GM18511 (cell line): ENCODE measurements around the gene BNC1.

Experiments used
- ATAC-seq: cut with Tn5 transposase; IDR thresholded peaks from one replicate; pipeline ENCODE4 v1.9.1; 2021; ENCODE audit warnings: mild to moderate bottlenecking, moderate library complexity; ENCODE audit not compliant: unreplicated experiment

The BNC1 gene, protein sequence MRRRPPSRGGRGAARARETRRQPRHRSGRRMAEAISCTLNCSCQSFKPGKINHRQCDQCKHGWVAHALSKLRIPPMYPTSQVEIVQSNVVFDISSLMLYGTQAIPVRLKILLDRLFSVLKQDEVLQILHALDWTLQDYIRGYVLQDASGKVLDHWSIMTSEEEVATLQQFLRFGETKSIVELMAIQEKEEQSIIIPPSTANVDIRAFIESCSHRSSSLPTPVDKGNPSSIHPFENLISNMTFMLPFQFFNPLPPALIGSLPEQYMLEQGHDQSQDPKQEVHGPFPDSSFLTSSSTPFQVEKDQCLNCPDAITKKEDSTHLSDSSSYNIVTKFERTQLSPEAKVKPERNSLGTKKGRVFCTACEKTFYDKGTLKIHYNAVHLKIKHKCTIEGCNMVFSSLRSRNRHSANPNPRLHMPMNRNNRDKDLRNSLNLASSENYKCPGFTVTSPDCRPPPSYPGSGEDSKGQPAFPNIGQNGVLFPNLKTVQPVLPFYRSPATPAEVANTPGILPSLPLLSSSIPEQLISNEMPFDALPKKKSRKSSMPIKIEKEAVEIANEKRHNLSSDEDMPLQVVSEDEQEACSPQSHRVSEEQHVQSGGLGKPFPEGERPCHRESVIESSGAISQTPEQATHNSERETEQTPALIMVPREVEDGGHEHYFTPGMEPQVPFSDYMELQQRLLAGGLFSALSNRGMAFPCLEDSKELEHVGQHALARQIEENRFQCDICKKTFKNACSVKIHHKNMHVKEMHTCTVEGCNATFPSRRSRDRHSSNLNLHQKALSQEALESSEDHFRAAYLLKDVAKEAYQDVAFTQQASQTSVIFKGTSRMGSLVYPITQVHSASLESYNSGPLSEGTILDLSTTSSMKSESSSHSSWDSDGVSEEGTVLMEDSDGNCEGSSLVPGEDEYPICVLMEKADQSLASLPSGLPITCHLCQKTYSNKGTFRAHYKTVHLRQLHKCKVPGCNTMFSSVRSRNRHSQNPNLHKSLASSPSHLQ

DNA sequence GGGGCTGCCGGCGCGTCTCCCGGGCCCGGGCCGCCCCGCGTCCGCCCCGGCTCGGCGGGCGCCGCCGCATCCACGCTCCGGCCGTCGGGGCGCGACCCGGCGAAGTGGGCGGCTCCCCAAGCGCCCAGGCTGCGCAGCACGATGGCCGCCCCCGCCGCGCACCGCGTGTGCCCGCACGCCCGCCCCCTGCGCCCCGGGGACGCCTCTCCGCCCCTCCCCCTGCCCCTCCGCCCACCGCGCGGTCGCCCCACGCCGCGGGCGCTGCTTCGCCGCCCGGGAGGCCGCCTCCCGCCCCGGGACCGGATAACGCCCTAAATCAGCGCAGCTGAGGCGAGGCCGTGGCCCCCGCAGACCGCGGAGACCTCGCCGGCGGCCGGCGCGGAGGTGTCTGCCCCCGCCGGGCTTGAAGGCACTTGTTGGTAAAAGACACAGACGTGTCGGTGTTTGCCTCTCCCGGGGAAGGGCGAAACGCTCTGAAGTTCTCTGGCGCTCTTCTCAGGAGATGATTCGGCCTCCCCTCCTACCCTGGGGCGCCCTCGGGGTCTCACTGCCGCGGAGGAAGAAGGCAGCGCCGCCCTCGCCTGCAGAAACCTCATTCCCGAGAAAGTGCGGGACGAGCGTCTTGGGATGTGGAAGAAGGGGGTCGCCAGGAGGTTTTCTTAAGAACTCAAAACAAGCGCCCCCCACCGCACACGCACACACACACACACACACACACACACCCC, at the start of gene BNC1:
Gene BNC1, minus strand, starts transcription at position 106 of the 725 bp plus-strand sequence. Its CDS starts 36 bp downstream, at position 70.
- ATAC-seq: no peak

DNA sequence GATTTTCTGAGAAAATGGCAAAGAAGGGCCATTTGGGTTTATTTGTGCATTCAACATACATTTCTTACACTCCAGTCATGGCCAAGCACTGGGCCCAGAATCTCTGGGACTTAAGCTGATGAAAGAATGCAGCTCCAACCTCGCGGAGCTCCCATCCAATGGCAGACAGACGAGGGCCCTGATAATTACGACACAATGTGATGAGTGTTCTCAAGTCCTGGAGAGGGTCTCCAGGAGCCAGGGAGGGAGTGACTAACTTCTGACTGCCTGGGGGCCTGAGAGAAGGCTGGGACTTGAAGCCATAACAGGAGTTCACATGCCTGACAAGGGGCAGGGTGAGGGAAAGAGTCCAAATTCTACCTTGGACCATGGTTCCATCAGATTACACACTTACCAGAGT, 42.6 kb upstream of the BNC1 start:
- ATAC-seq: no peak

DNA sequence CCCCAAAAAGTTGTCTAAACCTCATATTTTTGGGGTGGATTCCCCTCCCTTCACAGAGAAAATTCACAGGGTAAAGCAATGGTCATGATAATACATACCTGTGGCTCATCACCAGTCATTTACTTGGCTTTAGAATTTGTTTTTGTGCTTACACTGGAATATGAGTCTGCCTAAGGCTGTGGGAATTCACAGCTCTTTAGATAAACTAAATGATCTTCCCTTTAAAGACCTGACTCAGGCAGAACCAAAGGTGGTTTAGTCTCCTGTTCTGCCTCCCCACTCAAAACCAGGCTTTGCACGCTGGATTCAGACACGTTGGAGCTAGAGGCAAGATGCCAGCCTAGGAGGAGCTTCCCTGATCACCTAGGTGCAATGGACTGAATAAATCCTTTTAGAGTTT, 40.3 kb upstream of the BNC1 start:
- no peak for ATAC-seq

DNA sequence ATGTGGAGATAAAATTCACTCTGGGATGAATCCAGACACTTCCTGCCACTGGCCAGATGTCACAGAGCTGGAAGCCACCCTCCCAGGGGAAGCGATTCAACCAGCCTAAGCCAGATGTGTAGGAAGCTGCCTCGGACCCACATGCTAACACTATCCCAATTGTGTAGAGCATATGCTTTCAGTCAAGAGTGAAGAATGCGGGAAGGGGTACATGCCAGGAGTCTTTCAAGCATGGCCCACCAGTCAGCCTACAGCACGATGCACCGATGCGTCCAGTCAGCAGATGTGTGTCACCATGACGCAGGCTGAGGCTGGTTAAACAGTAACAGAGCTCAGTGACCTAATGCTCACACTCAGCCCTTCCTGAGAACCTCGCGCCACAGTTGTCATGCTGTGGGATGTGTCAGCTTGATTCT, 38.8 kb upstream of the BNC1 start:
- no peak for ATAC-seq

DNA sequence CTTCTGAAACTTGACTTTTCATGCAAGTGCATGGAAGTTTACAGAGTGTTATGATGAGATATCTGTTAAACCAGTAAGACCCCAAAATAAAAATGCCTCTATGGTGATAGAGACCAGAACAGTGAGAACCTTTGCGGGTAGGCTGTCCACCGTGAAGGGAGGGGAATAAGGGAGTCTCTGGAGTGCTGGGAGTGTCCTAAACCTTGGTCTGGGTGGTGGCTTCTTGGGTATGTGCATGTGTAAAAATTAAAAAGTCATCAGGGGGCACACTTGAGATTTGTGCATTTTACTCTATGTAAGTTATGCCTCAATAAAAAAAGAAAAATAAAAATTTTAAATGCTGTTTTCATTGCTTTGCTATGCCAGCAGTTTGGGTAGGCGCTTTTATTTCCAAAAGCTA, 38.2 kb upstream of the BNC1 start:
- ATAC-seq: no peak

DNA sequence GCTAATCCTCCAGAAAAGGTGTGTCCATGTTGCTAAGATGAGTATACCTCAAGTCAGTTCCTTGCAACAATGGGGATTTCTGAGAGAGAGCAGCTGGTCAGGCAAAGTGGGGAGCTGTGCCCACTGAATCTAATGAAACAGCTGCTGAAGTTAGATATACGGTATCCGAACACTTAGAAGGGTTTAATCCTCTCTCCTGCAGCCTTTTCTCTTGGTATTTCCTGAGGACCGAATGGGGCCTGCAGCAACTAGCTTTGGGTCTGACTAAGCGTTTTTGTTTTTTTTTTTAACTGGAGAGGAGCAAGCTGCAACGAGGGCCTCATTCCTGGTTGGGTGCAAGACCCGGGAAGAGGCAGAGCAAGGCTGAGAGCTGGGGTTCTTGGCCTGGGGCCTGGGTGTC, 37.6 kb upstream of the BNC1 start:
- ATAC-seq: no peak

DNA sequence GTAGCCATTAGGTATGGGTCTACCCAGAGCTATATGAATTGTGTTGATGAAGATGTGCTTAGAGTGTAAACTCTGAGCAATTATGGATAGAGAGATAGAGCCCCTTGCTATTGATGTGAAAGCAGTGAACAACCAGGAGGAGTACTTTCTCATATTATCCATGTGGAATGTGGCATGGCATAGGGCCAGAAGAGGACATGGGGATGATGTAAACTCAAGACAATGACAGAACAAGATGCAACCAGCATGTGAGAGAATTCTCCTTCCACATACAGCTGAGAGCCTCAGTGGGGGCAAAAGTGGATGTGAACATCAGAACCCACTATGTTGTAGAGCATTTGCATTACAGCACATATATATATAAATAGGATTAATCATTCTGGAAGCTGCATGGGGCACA, 36.4 kb upstream of the BNC1 start:
- no peak for ATAC-seq

DNA sequence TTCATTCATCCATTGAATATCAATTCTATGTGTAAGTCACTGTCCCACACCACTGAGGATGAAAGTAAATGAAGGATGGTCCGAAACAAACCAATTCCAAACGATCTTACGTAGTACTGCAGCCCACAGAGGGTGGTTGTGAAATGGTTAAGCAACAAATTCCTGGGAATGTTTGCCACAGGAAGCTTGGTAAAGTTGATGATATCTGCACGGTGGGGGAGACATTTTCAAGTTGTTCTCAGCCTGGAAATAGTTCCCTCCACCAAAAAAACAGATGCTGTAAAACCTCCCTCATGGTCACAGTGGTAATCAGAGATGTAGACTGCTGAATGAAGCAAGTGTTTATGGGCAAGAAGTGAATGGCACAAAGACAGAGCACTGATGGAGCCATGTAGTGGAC, 35.9 kb upstream of the BNC1 start:
- no peak for ATAC-seq

DNA sequence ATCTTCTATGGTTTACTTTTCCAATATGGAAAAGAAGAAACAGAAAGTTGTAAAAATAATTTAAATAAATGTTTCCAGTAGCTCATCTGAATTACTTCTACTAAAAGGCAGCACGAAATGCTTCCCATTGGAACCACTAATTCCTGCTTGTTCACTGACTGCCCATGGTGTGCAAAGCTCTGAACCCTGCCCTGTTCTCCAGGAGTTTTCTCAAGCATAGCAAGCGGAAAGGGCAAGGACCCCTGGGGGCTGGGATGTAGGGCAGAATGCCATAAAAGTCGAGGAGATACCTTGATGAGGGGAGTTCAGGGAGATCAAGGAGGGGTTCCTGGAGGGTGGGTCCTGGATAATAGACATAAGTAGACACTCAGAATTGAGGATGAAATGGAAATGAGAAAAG, 35.3 kb upstream of the BNC1 start:
- no peak for ATAC-seq

DNA sequence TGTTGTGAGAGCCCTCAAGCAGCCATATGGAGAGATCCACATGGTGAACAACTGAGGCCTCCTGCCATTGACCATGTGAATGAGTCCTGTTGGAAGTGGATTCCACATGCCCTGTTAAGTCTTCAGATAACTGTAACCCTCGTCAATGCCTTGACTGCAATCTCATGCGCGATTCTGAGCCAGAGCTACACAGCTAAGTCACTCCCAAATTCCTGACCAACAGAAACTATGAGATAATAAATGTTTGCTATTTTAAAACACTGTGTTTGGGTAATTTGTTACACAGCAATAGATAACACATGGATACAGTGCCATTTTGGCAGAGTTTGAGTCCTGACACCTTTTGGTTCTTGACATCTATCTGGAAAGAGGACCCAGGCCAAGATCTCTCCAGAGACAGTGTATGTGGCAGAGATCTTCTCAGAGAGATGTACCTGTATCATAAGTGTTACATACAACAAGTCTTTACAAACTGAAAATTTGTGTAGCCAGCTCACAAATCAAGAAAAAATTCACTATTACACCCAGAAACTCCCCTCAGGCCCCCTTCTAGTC, 34.5 kb upstream of the BNC1 start:
- no peak for ATAC-seq

DNA sequence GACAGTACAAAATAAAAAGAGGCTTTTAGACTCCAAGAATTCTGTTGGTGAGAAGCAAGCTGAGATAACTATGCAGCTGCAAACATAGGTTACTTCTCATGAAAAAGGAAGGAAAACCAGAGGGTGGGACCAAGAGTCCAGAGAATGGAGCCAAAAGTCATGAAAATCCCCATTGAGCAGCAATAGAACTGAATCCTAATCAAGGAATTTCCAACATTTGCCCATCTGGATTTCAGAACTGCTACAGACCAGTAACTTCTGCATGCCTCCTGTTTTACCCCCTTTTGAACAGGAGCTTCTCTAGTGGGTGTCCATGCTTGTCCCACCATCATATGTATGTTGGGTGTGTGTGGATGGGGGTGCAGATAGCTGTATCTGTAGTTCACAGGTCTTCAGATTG, 33.6 kb upstream of the BNC1 start:
- no peak for ATAC-seq

DNA sequence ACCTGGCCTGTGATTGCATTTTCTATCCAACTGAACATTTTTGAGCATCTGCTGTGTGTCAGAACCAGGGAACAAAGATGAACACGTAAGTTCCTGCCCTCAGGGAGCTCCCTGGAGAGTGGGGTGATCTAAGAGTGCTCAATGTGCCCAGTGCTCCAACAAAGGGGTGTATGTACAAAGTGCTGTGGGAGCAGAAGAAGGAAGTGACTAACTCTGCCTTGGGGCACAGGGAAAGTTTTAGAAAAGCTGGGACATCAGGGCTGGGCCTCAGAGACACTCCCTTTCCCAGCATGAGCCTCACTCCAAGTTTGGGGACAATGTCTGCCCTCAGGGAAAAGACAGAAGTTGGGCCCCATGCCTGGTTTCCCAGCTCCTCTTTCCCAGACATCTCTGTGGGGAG, 27.6 kb upstream of the BNC1 start:
- no peak for ATAC-seq

DNA sequence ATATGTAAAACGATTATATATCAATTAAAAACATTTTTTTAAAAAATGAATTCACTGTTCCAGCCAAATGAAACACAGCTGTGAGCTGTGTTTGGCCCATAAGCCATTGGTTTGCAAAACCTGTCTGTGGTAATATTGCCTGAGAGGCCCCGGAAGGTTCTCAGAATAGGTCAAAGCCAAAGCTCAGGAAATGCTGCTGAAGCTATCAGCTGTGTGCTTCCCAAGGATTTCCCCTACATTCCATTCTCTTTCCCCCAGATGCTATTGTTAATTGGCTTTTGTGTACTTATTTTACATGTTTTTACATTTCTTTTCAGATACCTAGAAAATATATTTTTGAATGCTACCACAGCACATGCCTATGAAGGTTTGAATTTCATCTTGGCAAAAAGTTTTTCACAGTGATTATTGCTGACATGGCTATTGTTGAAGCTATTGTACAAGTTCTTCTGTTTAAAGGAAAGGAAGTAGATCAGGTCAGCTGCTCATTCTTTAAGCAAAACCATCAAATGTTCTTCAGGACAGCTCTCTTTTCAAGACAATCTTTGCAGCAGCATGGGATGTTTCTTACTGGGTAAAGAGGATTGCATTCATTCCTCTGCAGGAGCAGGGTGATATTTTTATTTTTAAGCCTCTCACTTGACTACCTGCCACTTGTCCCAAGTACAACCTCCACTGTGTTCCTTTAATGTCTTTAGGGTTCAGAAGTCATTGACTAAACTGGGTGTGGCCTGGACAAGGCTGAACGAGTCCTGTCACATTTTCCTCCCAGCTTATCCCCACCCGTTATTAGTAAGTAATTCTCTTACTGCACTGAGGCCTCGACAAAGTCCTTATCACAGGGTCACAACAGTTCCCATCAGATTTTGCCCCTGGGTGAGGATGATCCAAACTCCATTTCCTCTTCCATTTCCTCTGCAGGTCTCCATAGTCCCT, 26.3 kb upstream of the BNC1 start:
- no peak for ATAC-seq

DNA sequence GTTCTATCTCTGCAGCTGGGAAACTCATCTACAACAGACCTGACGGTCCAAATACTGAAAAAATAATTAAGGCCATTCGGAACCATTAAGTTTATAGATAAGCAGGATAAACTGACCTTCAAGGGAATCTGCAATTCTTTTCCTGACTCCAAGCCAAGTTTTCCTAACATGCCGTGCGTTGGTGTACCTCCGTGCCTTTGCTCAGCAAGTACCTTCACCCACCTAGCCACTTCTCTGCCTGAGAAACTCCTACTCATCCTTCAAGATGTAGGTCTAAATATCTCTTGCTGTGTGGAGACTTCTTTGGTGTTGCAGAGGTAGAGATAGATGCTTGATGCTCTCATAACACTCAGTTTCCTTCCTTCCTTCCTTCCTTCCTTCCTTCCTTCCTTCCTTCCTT, 24.2 kb upstream of the BNC1 start:
- no peak for ATAC-seq

DNA sequence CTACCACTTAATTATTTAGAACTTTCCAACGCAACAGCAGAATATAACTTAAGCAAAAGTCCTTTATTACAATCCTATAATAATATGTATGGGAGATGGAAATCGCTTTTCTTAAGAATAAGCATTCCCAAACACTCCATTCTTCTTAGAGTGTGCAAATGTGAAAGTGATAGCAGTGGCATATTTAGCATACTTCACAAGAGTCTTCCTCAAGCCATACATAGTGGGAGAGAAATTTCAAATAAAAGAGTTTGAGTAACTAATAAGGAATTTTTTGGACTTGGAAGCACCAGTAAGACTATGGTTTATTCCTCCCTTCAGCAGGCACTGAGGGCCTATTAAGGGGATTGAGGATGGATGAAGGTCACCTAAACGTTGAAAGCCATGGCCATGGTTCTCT, 22.1 kb upstream of the BNC1 start:
- no peak for ATAC-seq

DNA sequence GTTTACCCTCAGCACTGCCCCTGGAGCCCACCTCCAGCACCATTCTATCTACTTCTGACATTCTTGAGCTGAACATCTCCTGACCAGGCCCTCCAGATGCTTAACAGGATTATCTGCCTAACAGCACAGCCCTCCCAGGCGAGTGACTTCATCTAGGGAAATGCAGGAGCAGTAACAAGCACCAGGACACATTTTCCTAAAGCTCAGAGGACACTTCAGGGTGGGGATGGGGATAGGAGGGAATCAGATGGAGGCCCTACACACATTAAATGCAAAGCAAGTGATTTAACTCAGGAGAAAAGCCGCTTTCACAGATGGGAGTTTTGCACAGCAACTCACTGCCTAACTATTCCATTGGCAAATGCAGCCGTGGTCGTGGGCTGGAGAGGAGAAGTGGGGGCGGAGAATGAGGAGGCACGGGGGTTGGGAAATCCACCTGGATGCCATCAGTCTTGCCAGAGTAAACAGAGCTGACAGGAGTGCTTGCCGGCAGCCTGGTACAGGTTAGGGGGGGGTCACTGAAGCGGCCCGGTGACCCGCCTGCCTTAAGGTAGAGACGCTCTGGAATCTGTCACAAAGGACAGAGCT, 21.3 kb upstream of the BNC1 start:
- no peak for ATAC-seq

DNA sequence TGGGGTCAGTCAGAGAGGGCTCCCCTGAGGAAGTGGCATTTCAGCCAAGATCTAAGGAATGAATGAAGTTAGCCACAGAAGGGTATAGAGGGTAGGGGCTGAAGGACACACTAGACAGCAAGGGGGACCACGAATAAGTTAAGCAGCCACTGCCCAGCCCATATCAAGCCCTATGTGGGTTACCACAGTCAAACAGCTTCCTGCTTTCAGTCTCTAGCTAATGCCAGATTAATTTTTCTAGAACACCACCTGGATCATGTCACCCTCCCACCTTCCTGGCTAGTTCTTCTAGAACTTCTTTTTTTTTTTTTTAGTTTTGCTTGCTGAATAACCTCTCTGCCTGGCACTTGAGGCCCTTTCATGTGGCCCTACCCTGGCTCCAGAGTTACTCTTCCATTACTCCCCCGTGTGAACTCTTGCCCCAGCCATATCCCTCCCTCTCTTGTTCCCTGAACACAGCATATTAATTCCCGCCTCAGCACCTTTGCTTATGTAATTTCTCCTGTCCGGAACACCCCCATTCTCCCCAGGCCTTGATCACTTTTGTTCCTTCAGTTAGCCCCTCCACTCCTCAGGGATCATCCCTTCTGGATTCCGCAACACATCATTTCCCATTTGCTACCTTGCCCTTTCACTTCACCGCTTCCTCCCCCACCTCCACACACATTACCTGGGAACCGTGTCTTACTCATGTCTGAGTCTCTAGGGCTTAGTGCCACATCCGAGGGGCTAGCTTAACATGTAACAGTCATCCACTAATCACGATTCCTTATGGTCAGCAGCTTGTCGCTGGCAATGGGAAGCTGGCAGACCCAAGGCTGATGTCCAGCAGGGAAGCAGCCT, 20.6 kb upstream of the BNC1 start:
- ATAC-seq: no peak

DNA sequence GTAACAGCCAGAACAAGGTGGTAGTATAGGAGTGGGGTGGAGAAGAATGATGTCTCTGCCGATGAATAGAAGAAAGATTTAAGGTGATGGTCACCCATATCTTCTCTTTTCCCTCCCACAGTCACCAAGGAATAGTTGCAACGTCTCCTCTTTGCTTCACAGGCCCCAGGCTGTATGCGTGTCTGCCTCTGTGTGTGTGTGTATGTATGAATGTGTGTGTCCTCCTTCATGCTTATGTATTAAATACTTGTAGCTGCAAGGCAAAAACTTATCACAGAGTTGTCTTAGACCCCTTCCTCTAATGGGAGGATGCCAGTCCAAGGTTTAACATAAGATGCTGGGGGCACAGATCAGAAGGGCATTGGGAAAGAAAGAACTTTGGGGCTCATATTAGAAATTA, 19.1 kb upstream of the BNC1 start:
- ATAC-seq: no peak

DNA sequence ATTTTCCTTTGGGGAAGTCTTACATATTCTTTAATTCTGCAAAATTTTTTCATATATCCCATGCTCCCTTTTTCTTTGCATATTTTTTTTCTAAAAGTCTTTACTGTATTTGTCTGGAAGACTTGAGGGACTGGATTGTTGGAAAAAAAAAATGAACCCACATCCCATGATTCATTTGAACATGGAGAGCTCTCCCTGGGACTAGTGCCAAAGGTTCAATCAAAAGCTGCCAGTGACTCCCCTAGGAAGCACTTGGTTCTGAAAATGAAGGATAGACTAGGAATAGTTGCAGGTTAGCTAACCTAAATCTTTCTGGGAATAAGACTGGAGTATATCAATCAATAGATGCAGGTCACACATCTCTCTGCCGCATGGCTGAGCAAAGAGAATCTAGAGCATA, 16.4 kb upstream of the BNC1 start:
- no peak for ATAC-seq
